Gastrocnemius medialis (tissue), 4 donors: ENCODE results near the gene ARHGAP23.
"Not testable (repeated sequence)": the region's sequence is repeated elsewhere in the genome, so short reads cannot be mapped to it uniquely, and the experiment has no call there.

Source experiments
- POLR2A ChIP-seq, 2 donors: fragments of 450-650 bp; IDR thresholded peaks; one replicate each; pipeline ENCODE4 v1.6.1; 2017; ENCODE audit warnings: antibody characterized with exemption in 2 of 2, mild to moderate bottlenecking in 2 of 2, moderate library complexity in 2 of 2
- TF ChIP-seq, protein P1 (sequence below), 5 experiments: fragments of 450-650 bp in 3 of 5; fragments of 200-600 bp in 2 of 5; sonication (generic) in 2 of 5; IDR thresholded peaks in 4 of 5; conservative IDR thresholded peaks in 1 of 5; 1 replicate in 4 of 5; 2 replicates in 1 of 5; pipeline ENCODE4 v1.5.1; 2016 to 2019; ENCODE audit warnings: antibody characterized with exemption in 5 of 5, mild to moderate bottlenecking in 3 of 5, moderate library complexity in 3 of 5

DNA sequence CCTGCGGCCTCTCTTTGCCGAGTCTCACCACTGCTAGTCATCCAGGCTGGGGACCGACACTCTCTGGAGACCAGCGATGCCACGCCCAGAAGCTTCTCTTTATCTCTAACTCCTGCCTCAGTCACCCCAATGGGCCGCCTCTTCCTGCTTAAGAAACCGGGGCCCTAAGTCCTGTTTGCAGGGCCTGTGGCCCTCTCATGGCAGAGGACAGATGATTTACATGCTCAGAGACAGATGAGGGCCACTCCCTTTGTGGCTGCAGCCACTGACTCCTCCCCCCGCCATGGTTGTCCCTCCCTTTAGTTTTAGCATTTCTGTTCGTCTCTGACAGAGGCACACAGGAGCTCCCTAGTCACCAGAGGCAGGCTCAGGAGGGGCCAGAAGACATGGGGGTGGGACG is 71.0 kb downstream of the ARHGAP23 start:
- TF ChIP-seq, protein P1, sequence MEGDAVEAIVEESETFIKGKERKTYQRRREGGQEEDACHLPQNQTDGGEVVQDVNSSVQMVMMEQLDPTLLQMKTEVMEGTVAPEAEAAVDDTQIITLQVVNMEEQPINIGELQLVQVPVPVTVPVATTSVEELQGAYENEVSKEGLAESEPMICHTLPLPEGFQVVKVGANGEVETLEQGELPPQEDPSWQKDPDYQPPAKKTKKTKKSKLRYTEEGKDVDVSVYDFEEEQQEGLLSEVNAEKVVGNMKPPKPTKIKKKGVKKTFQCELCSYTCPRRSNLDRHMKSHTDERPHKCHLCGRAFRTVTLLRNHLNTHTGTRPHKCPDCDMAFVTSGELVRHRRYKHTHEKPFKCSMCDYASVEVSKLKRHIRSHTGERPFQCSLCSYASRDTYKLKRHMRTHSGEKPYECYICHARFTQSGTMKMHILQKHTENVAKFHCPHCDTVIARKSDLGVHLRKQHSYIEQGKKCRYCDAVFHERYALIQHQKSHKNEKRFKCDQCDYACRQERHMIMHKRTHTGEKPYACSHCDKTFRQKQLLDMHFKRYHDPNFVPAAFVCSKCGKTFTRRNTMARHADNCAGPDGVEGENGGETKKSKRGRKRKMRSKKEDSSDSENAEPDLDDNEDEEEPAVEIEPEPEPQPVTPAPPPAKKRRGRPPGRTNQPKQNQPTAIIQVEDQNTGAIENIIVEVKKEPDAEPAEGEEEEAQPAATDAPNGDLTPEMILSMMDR (IDR thresholded peaks at IDR 0.05 in 4 of 5, conservative IDR thresholded peaks at IDR 0.05 in 1 of 5), result not testable (repeated sequence)
- not testable (repeated sequence) for TF ChIP-seq POLR2A (IDR thresholded peaks at IDR 0.05)
